ENCODE measurements around the gene OGFOD3.
A peak's percentile ranks its signal among the peaks of the same experiment; 100 is the strongest.
"Not testable (repeated sequence)": the region's sequence is repeated elsewhere in the genome, so short reads cannot be mapped to it uniquely, and the experiment has no call there.

Gene OGFOD3

DNA sequence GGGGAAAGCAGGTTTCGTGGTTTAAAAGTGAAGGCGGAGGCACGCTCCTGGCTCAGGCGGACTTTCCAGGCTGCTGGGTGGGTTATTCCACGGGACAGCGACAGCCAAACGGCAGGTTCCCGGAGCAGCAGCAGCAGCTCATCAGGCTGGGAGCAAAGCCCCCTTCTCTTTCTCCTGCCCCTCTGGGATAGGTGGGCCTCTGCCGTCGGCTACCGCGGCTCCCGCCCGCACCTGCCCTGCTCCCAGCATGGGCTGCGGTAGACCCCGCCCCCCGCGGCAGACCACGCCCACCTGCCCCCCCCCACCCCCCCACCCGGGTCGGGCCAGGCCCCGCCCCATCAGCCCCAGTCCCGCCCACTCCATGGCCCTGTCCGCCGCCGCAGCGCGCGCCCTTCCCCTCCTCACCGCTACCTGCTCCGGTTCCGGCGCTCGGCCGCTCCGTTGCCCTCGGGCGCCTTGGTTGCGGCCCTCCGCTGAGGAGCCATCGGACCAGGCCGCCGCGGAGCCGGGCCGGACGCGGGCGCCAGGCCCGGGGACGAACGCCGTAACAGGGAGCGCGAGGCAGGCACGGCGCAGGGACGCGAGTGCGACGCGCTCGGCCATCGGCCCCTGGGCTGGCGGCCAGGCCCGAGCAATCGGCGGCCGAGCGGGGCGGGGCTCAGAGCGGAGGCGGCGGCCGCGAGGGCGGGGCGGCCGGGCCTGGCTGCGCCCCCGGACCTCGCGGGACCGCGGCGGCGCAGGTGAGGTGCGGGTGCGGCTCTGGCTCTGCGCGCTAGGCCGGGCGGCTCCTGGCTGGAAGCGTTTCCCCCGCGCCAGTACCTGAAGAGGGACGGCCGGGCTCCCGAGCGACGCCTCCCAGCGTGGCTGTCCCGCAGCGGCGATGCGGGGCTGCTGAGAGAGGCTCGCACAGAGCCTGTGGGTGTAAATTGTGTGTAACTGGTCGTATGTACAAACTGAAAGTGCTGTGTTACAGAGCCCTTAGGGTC lies at the start of gene OGFOD3, which contains the start of gene HEXD:
OGFOD3 (minus strand) TSS at position 586 of the 986 bp plus-strand sequence; CDS start at position 485, 101 bp downstream.
HEXD (plus strand) TSS at position 347 of the 986 bp plus-strand sequence. CDS start 1,453 bp downstream, outside the sequence.
- DNase-seq, result peak; percentile 83

GRCh38 chr17:82465023-82465603 lies 46.7 kb upstream of the OGFOD3 start:
- DNase-seq, result no peak

GRCh38 chr17:82464567-82464929 lies 46.2 kb upstream of the OGFOD3 start:
- no peak for DNase-seq

DNA sequence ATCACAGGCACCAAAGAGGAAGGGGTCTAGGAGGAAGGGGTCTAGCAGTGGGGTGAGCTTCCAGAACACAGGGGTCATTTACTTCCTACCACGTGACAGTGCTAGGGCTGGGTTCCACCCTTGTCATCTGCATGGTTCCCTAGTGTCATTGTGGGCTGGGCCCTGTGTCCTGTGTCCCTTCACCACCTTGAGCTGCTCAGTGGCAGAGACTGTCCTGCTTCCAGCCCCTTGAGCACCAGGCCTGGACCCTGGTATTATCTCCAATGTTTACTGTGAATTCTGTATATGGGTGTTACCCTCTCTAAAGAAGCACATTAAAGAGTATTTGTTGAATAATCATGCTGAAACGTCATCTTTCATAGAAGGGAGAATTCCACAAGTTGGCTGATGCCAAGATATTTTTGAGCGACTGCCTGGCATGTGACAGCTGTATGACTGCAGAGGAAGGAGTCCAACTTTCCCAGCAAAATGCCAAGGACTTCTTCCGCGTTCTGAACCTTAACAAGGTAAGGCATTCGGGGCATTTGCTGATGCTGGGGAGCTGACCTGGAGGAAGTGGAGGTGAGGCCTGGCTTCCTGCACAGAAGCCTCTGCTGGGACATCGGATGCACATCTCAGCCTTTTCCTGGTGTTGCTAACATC lies 45.7 kb upstream of the OGFOD3 start:
- DNase-seq, result no peak

- no peak for DNase-seq
These were observed 45.0 kb upstream of the OGFOD3 start for GRCh38 chr17:82463391-82463790.

- peak; percentile 90 for DNase-seq
These were observed 43.6 kb upstream of the OGFOD3 start for GRCh38 chr17:82461827-82462524.

- DNase-seq, result not testable (repeated sequence)
These were observed 41.5 kb upstream of the OGFOD3 start for GRCh38 chr17:82459936-82460335.

DNA sequence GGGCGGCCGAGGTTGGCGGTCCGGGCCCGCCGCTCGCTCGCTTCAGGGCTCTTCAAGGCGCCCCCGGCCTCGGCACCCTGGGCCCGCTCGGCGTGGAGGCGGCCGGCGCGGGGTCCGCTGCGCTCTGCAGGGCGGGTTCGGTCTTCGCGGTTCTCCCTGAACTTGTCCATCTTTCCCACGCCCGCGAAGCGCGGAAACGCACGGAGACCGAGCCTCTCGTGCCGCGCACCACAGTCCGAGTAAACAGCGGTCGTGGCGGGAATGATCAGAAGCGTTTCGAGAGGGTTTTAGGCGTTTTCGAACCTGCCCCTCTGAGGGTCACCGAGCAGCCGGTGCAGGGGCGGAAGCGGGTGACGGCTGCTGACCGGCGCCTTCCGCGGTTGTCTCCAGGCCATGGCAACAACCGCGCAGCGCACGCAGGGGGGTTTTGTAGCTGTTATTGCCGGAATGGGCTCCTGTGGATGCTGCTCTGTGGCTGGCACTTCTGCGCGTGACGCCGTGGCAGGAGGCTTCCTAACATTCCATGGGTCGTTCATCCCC lies 40.6 kb upstream of the OGFOD3 start:
- no peak for DNase-seq

GRCh38 chr17:82458179-82458884 lies 39.9 kb upstream of the OGFOD3 start, which contains the start of gene NARF:
Gene NARF, plus strand, starts transcription at chr17:82458741. Its CDS starts 63 bp downstream, at chr17:82458804.
- peak; percentile 98 for DNase-seq

DNA sequence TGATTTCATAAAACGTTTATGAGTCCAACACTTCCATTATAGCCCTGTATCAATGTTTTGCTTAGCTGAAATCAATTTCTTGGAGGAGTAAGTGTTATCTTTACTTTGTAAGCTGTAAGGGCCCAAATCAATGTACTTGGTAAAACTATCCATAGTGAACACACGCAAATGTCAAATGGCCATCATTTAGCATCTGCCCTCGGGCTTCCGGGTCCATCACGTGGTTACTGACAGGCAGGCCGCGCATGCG lies 39.5 kb upstream of the OGFOD3 start:
- DNase-seq, result no peak

DNA sequence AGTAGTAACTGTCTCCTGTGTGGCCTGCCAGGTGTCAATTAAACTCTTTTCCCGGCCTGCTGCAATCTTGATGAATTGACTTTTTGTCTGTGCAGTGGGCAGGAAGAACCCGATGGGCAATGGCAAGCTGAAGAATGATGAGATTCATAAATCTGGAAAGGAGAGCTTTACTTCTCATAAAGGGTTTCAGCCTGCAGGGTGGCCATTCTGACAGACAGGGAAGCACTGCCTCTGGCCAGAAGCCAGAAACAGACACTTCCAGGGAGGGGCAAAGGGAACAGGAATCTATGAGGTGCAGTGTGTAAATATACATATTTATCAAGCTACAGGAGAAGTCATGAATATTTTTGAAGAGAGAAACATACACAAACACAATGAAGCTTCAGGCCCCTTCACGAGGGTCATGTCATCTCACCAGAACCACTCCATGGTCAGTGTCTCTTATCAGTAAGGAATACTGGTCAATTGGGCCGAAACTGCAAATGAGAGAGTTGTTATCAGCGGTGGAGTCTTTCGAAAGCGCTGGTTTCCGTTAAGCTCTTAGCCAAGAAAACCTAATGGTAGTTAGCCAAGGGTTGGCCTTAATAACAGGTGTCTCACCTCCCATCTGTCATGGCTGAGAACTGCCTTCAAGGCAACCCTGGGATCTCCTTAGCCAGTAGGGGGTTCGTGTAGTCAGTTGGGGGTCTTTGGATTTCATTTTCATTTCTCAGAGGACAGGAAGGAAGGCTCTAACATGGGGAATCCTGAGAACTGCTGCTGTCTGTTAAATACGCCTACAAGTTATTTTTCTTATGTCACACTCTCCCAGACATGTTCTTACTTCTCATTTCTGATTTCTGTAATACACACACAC lies 38.9 kb upstream of the OGFOD3 start:
- no peak for DNase-seq

DNA sequence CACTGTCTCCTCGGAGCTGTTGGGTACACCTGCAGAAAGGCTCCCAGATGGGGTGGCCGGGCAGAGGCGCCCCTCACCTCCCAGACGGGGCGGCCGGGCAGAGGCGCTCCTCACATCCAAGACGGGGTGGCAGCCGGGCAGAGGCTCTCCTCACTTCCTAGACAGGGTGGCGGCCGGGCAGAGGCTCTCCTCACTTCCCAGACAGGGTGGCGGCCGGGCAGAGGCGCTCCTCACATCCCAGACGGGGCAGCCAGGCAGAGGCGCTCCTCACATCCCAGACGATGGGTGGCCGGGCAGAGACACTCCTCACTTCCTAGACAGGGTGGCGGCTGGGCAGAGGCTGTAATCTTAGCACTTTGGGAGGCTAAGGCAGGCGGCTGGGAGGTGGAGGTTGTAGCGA lies 35.3 kb upstream of the OGFOD3 start:
- DNase-seq, result not testable (repeated sequence)

- DNase-seq, result not testable (repeated sequence)
These were observed 34.8 kb upstream of the OGFOD3 start for GRCh38 chr17:82453151-82453550.

DNA sequence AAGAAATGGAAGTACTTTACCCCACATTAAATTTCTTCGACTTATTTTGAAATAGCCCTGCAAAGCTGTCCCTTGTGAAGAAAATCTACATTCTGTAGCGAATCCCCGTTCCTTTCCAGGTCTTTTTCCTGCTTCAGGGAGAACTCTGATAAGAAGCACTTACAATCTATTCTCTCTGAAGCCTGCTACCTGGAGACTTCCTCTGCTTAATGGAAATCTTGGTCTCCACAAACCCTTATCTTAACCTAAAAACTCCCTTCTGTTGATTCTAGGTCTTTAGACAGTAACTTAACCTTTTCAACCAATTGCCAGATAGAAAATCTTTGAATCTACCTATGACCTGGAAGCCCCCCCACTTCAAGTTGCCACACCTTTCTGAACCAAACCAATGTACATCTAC lies 33.8 kb upstream of the OGFOD3 start:
- no peak for DNase-seq

GRCh38 chr17:82450357-82451106 lies 32.1 kb upstream of the OGFOD3 start, which contains the start of gene CYBC1:
Gene CYBC1, minus strand, starts transcription at chr17:82450752. Its CDS starts 1,498 bp downstream, at chr17:82449254.
- DNase-seq, result peak; percentile 82

GRCh38 chr17:82449883-82450356 lies 31.5 kb upstream of the OGFOD3 start:
- DNase-seq, result no peak

- peak; percentile 58 for DNase-seq
These were observed 30.9 kb upstream of the OGFOD3 start for GRCh38 chr17:82449131-82449882.

DNA sequence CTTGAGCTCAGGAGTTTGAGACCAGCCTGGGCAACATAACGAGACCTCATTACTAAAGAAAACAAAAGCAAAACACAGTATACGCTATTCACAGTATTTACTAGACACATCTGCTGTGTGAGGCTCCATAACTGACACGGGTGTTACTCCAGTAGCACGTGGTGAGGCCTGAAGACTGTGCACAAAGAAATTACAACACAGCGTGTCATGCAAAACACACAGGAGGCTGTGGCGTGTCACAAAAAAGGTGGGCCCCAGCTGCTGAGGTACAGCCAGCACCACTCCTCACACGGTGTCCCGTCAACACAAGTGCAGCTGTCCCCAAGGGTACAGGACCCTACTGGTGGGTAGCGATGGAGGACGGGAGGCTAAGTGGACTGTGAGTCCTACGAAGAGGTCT lies 29.5 kb upstream of the OGFOD3 start:
- no peak for DNase-seq

- DNase-seq, result no peak
These were observed 28.3 kb upstream of the OGFOD3 start for GRCh38 chr17:82446649-82447048.

All from NCI-H510A (cell line).